HG02678 (cell line): Measurements from ENCODE around the gene CCDC27.
"Not testable (repeated sequence)": the region's sequence is repeated elsewhere in the genome, so short reads cannot be mapped to it uniquely, and the experiment has no call there.

Experiments used
- ATAC-seq: cut with Tn5 transposase; IDR thresholded peaks from one replicate; pipeline ENCODE4 v1.9.1; 2021; ENCODE audit warnings: mild to moderate bottlenecking, moderate library complexity; ENCODE audit not compliant: unreplicated experiment

The CCDC27 gene

GRCh38 chr1:3788756-3789420, 36.6 kb downstream of the CCDC27 start:
- ATAC-seq, result no peak

GRCh38 chr1:3789421-3790300, 37.4 kb downstream of the CCDC27 start:
- no peak for ATAC-seq

- ATAC-seq, result no peak
Measured at GRCh38 chr1:3790500-3790923, 38.3 kb downstream of the CCDC27 start.

GRCh38 chr1:3790952-3791351, 38.7 kb downstream of the CCDC27 start:
- no peak for ATAC-seq

GRCh38 chr1:3795453-3796214, 43.4 kb downstream of the CCDC27 start:
- ATAC-seq, result no peak

GRCh38 chr1:3796215-3797061, 44.2 kb downstream of the CCDC27 start, which contains the start of gene LRRC47:
Gene LRRC47, minus strand, starts transcription at chr1:3796498. Its CDS starts 22 bp downstream, at chr1:3796476.
- peak; percentile 98 for ATAC-seq

- ATAC-seq, result no peak
Measured at GRCh38 chr1:3799976-3800685, 47.9 kb downstream of the CCDC27 start.

- ATAC-seq, result not testable (repeated sequence)
Measured at GRCh38 chr1:3800795-3801194, 48.5 kb downstream of the CCDC27 start.

- ATAC-seq, result no peak
Measured at GRCh38 chr1:3803905-3804626, 51.8 kb downstream of the CCDC27 start.

- ATAC-seq, result not testable (repeated sequence)
Measured at GRCh38 chr1:3804627-3804944, 52.3 kb downstream of the CCDC27 start.

- ATAC-seq, result no peak
Measured at GRCh38 chr1:3805038-3805437, 52.8 kb downstream of the CCDC27 start.

GRCh38 chr1:3807769-3808168, 55.5 kb downstream of the CCDC27 start:
- no peak for ATAC-seq

GRCh38 chr1:3809680-3810079, 57.4 kb downstream of the CCDC27 start:
- no peak for ATAC-seq

GRCh38 chr1:3810149-3810761, 58.0 kb downstream of the CCDC27 start:
- ATAC-seq, result not testable (repeated sequence)

- ATAC-seq, result no peak
Measured at GRCh38 chr1:3811595-3811911, 59.3 kb downstream of the CCDC27 start.

GRCh38 chr1:3814065-3814464, 61.8 kb downstream of the CCDC27 start:
- no peak for ATAC-seq

GRCh38 chr1:3814771-3815561, 62.7 kb downstream of the CCDC27 start:
- ATAC-seq, result no peak
